ENCODE data around the gene KLHL6.

KLHL6 gene

GRCh38 chr3:183564046-183564445 is 8.5 kb upstream of the KLHL6 start:
- DNase-seq: no peak

DNA sequence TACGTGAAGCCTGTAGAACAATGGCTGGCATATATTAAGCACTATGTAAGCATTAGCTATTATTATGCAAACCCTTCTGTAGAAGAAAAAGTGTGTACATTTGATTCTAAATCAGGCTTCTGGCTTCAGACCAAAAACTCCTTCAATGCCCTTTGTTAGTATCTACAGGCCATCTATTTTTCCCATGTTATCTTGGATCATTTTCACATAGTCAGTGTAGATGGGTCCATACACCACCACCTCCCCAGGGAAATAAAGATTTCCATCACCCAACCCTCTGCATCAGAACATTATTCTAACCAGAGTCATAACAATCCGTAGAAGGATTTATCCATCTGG is 8.0 kb upstream of the KLHL6 start:
- peak in 1 of 3 experiments; percentile 48 for DNase-seq

DNA sequence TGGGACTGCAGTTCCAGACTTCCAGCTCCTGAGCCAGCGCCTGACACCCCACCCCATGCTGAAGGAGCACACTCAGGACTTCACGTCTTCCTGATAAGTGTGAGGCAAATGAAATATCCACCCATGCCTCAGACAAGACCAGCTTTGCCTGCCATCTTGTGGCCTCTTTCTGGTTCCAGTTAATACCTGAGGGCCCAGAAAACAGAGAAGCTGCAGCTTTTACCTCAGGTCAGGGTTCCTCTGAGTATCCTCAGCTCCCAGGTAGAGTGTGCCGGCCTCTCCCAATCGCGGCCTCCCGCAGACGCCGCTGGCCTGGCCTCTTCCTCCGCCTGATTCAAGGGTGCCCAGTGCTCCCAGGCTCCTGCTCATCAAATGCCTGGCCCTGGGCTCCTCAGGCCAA is 5.1 kb upstream of the KLHL6 start:
- DNase-seq: peak in 2 of 3 experiments; percentile 14 to 38

GRCh38 chr3:183558495-183558894 is 3.0 kb upstream of the KLHL6 start:
- DNase-seq: no peak

- no peak for DNase-seq
Observed at GRCh38 chr3:183556722-183557121, 1.2 kb upstream of the KLHL6 start.

DNA sequence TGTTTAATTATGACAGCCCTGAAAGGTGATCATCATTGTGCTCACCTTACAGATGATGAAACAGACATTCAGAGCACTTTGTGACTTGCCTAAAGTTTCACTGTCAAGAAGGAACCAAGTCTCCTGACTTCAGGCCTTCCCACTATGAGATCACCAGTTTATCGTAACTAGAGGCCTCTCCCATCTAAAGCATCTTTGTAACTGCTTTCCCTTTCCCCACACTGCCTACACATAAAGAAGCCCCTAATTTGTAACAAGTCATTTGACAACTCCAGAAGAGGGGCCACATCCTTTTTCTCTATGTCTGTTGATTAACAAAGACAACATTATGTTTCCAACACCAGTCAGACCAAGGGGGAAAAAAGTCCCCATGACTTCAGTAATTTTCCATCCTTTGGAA is 1.1 kb downstream of the KLHL6 start:
- DNase-seq: no peak

DNA sequence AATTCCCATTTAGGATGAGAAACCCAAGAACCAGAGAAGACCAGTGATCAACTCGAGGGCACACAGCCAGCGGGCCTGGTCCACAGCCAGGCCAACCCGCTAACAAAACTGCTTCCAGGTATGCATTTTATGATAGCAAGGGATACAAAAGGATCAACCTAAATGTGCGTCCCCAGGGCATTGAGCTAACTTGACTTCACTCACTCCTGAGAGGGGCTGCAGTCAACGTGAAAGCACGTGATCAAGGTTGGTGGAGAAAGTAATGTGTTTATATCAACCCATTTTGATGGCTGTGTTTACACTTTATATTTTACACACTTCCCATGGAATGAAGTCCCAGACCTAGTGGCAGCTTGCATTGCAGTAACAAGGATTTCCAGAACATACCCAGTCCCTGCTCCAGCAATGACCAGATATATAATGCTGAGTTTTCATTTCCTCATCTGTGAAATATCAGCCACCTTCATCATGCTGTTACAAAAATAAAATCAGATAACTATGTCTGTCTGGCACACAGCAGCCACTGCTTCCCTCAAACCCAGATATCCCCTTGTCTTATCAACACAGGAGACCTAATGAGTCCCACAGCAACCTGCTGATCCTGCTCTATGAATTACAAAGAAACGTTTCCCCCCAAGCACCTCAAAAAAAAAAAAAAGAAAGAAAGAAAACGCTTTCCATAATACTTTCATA is 2.0 kb downstream of the KLHL6 start:
- DNase-seq: no peak

DNA sequence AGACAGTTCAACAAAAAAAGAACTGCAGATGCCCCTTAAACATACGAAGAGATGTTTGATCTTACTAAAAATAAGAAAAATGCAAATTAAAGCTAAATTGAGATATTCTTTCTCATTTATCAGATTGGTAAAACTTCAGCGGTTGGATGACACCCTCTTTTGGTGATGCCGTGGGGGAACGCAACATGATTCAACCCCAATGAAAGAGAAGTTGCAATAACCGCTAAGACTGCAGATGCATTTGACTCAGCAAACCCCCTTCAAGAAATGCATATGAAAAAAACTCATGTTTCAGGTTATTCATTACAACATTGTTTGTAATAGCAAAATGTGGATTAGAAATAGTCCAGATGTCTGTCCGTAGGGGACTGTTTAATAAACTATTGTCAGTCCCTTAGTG is 3.6 kb downstream of the KLHL6 start:
- DNase-seq: no peak

- DNase-seq: no peak
Observed at GRCh38 chr3:183548262-183548769, 7.2 kb downstream of the KLHL6 start.

- DNase-seq: no peak
Observed at GRCh38 chr3:183546625-183547024, 8.9 kb downstream of the KLHL6 start.

DNA sequence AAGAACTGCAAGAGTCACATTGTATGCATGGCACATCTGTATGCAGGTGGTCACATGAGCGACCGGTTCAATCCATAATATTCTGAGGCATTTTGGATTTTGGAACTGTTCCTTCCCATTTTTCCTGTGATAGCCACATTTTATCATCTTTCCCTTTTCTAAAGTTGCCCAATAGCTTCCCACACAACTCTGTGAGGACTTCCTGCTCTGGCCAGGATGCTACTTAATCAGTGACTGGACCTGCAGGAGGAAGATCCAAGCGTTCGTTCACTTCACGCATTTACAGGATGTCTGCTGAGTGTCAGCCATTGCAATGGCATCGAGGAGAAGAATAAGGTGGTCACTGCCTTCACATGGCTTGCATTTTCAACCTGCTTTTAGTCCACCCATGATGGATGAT is 9.8 kb downstream of the KLHL6 start:
- DNase-seq: no peak

DNA sequence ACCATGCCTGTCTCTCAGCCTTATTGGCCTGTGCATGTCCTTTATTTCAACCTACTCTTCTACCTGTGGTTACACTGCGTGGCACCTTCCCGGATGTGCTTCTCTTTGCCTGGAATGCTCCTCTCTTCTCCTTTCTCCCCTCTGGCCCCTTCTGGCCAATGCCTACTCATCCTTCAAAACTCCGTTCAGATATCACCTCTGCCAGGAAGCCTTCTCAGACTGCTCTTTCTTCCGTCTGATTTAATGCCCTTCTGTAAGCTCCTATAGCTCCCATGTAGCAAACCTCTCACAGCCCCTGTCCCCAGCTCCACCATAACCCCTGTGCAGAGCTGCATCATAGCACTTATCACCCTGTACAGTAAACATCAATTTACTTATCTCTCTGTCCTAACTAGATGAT is 13.2 kb downstream of the KLHL6 start:
- DNase-seq: no peak

DNA sequence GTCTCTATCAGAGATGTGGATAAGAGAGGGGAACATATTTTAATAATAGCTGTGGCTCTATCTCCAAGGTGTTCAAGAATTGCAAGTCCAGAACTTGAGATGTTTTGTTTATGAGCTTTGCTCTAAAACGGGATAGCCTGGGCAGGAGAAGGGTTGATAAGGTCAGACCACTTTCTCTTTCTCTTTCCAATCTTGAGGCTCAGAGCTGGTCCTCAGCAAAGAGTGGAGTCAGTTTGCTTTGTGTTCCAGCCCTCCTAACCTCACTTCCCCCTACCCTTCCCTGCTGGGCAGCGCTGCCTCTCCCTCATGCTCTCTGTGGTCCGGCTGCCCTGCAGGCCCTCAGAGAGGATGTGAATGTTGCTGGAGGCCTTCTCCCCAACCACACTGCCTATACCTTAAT is 13.8 kb downstream of the KLHL6 start:
- DNase-seq: no peak

DNA sequence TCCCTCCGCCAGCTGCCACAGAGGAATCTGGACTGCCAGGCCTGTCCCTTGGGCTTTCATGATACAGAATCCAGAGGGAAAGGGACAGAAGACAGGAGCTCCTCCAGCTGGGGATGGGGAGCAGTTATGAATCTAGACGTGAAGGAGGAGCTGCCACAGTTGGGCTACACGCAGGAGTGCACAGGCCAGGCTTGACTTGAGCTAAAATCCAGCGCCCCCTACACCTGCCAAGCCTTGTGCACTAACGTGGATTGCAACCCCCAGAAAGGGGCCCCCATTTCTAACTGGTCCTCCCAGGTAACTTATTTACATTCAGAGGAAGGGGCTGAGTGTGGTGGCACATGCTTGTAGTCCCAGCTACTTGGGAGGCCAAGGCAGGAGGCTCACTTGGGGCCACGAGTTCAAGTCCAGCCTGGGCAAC is 14.3 kb downstream of the KLHL6 start:
- no peak for DNase-seq

GRCh38 chr3:183540501-183541234 is 14.8 kb downstream of the KLHL6 start:
- no peak for DNase-seq

DNA sequence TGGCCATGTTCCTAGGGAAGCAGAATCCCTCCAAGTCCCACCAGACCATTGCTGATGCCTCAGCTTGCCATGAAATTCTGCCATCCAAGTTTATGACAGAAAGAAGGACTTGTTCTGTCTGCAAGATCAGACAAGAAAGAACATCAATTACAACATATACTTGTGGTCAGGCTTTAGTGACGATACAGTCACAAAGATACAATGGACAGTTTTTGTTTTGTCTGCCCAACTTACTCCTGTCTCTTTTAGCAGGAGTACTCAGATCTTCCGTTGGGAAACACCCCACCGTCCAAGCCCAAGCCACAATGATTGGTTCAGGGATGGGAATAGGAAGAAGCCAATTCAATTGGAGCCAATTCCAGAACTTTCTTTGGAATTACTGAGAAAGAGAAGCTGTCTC is 15.7 kb downstream of the KLHL6 start:
- DNase-seq: no peak

DNA sequence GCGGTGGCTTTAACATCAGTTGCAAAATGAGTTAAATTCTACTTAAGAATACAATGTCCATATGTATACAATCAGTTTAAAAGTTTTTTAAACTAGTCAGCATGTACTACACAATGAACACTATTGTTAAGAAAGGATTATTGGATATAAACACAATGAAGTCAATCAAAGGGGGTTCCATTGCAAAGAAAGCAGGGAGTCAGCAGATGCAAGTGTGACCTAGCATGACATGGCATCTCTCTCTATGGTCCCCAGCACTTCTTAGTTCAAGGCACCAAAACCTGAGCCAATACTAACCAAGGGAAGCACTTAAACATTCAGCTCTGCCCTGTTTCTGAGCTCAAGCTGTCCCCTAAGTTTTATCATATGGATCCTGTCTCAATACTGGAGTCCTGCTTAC is 17.0 kb downstream of the KLHL6 start:
- no peak for DNase-seq

- no peak for DNase-seq
Observed at GRCh38 chr3:183537295-183537730, 18.2 kb downstream of the KLHL6 start.

DNA sequence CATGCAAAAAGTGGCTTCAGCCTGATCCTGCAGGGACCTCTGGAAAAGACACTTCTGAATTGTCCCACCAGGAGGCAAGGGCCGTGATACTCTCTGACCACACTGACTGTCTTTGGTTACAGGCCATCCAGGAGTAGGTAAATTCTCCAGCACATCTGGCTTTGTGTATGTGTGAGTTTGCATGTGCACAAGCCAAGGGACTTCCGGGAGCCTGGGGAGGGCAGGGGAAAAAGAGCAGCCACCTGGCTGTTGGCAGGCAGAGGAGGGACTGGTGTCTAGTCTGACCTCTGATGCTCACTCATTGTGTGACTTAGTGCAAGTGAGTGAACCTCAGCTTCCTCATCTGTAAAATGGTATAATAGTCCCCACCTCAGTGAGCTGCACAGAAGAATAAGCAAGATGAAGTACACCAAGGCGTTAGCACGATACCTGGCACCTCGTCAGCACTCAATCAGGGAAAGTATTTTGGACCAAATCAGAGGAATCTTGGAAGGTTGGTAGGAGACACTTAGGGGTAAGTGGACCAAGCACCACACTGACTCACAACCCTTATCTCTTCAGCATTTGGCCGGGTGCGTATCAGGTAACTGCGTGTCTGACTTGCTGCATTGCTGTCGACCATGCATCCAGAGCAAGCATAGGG is 19.1 kb downstream of the KLHL6 start:
- DNase-seq: no peak

GRCh38 chr3:183534249-183534648 is 21.3 kb downstream of the KLHL6 start:
- DNase-seq: no peak

GRCh38 chr3:183533412-183534132 is 21.9 kb downstream of the KLHL6 start:
- DNase-seq: no peak

GRCh38 chr3:183532620-183533411 is 22.7 kb downstream of the KLHL6 start:
- DNase-seq: no peak

DNA sequence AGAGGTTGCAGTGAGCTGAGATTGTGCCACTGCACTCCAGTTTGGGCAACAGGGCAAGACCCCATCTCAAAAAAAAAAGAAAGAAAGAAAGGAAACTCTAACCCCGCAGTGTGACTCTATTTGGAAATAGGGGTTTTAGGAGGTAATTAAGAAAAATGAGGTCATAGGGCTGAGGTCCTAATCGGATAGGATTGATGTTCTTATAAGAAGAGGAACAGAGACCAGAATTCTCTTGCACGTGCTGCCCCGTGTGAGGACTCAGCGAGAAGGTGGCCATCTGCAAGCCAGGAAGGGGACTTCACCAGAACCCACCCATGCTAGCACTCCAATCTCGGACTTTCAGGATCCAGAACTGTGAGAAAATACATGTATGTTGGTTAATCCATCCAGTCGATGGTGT is 25.8 kb downstream of the KLHL6 start:
- DNase-seq: no peak

Measured in NCI-H1417 (cell line).